Measurements from ENCODE around the gene RPL7A.
"Not testable (repeated sequence)": the region's sequence is repeated elsewhere in the genome, so short reads cannot be mapped to it uniquely, and the experiment has no call there.

RPL7A gene

DNA sequence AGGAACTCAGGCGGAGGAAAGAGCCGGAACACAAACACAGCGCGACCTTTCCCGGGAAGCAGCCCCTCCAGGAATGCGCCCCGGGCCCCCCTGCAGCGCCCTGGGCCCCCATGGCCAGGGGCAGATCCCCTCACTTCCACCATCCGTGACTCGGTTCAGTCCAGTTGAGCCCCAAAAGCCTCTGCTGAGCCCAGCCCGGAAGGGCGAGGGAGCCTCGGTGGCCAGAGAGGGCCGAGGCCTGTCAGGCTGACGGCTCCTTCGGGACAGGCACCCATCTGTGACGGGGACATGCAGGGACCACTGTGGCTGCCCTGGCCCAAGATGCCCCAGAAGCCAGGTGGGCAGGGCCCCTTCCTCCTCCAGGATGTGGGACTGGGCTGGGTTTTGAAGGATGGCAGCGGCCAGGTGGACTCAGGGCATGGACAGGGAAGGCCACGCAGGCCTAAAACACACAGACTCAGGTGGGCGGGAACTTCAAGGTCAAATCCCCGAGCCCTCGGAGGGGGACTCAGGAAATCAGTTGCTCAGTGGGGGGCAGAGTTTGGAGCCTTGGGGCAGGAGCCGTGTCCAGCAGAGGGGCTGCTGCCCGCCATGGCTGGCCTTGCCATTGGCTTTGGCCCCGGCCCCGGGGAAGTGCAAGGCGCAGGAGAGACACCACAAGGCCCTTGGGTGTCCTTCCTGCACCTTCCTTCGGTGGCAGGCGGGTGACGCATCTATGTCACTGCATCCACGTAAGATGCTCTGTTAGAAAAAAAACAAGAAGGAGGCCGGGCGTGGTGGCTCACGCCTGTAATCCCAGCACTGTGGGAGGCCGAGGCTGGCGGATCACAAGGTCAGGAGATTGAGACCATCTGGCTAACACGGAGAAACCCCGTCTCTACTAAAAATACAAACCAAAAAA, 43.3 kb upstream of the RPL7A start:
- POLR2A ChIA-PET (ENCODE audit: low non-redundant PET), result no interaction called here
- DNase-seq (ENCODE audit: low spot score), result no peak
- TF ChIP-seq, protein P1, sequence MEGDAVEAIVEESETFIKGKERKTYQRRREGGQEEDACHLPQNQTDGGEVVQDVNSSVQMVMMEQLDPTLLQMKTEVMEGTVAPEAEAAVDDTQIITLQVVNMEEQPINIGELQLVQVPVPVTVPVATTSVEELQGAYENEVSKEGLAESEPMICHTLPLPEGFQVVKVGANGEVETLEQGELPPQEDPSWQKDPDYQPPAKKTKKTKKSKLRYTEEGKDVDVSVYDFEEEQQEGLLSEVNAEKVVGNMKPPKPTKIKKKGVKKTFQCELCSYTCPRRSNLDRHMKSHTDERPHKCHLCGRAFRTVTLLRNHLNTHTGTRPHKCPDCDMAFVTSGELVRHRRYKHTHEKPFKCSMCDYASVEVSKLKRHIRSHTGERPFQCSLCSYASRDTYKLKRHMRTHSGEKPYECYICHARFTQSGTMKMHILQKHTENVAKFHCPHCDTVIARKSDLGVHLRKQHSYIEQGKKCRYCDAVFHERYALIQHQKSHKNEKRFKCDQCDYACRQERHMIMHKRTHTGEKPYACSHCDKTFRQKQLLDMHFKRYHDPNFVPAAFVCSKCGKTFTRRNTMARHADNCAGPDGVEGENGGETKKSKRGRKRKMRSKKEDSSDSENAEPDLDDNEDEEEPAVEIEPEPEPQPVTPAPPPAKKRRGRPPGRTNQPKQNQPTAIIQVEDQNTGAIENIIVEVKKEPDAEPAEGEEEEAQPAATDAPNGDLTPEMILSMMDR (conservative IDR thresholded peaks at IDR 0.05; ENCODE audit: low read depth), result no peak
- no peak overlapping the region for H3K27ac ChIP-seq
- CTCF ChIA-PET, result interaction anchor here (1.4 kb wide), 1 partner anchor 118 kb away, joined by 3 read pairs; no protein-coding TSS in a partner anchor

DNA sequence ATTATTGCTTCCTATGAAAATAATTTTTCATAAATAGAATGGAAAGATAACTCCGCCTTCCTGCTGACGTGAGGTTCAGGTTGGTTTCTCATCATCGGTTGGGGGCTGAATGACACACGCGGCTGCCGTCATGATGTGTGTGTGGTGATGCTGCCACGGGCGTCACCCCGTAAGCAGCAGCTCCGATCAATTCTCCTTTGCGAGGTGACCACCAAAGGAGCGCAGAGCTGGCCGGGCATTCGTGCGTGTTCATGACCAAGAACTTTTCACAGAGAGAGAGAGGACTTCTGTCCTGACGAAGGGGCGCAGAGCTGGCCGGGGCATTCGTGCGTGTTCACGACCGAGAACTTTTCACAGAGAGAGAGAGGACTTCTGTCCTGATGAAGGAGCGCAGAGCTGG, 42.3 kb upstream of the RPL7A start:
- no peak overlapping the region for H3K27ac ChIP-seq
- CTCF ChIA-PET, result interaction anchor here (0.7 to 1.4 kb wide), 3 partner anchors 11 to 120 kb away, joined by 3 read pairs; no protein-coding TSS in a partner anchor
- TF ChIP-seq, protein P1 (conservative IDR thresholded peaks at IDR 0.05; ENCODE audit: low read depth), result no peak
- POLR2A ChIA-PET (ENCODE audit: low non-redundant PET), result no interaction called here
- DNase-seq (ENCODE audit: low spot score), result no peak

DNA sequence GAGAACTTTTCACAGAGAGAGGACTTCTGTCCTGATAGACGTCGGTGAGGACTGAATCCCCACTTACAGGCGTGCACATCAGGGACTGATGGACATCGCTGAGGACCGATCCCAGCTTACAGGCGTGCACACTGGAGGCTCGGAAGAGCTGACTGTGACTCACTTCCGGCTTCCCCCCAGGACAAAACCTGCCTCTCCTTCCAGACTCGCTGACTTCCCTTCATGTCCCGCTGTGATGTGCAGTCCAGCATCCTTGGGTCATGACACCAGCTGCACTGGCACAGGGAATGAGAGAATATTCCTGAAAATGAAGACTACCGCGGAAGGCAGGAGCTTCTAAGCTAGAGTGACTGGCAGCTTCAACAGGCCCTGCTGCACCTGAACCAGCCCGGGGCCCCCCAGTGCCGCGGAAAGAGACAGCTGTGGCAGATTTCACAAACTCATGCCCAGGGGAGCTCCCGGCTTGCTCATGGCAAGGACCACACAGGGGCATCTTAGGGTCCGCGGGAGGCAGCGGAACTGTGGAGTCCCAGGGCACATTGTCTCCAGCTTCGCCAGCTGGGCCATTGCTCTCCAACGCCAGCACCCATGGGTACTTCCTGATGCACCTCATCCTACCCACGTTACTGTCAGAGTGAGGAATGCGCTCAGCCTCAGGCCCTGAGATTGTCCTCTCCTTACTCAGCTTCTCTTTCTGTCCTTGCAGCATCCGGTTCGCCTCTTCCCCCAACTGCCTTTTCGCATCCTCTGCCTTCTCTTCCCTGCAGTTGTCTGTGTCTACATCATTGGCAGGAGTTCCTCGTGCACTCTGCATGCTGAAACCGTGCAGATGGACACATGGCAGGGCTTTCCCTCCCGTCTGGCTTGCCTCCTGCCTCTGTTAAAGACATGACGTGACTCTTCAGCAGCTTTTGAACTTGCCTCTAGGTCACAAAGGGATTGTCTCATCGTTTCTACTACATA, 41.5 kb upstream of the RPL7A start:
- no peak for DNase-seq (ENCODE audit: low spot score)
- no peak overlapping the region for H3K27ac ChIP-seq
- TF ChIP-seq, protein P1 (conservative IDR thresholded peaks at IDR 0.05; ENCODE audit: low read depth), result no peak
- POLR2A ChIA-PET (ENCODE audit: low non-redundant PET), result no interaction called here
- CTCF ChIA-PET, result interaction anchor here (0.6 to 1.4 kb wide), 5 partner anchors 10 to 161 kb away, joined by 3 read pairs; no protein-coding TSS in a partner anchor

DNA sequence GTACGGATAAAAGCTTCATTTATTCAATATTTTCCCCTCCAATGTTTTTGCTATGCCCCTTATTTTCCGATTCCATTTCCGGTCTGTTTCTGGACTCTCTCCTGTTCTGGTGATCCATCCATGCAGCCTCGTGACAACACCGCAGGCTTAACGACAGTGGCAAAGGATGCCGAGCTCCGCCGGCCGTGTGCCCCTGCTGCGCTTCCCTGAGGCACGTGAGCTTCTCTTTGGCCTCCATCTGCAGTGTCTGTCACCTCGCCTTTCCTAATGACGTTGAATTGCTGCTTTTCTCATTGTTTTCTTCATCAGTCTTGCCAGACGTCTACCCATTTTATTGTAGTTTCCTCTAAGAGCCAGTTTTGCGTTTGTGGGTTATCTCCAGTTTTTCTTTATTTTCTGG, 40.7 kb upstream of the RPL7A start:
- POLR2A ChIA-PET (ENCODE audit: low non-redundant PET), result no interaction called here
- no peak for DNase-seq (ENCODE audit: low spot score)
- CTCF ChIA-PET, result interaction anchor here (0.6 to 0.7 kb wide), 2 partner anchors 119 to 162 kb away, joined by 3 read pairs; no protein-coding TSS in a partner anchor
- TF ChIP-seq, protein P1 (conservative IDR thresholded peaks at IDR 0.05; ENCODE audit: low read depth), result no peak
- no peak overlapping the region for H3K27ac ChIP-seq

DNA sequence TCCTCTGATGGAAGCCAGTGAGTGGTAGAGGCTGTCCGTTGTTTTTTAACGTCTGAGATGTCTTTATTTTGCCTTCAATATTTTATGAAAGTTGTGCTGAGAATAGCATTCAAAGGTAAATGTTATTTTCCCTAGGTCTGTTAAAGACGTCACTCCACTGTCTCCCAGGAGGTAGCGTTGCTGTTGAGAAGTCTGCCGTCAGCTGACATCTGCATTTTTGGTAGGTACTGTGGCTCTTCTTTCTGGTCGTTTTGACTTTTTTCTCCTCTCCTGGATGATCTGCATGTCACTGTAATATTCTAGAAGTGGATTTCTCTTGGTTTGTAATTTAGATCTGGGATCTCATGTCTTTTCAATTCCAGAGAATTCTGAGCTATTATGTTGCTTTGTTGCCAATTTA, 38.4 kb upstream of the RPL7A start:
- POLR2A ChIA-PET (ENCODE audit: low non-redundant PET), result no interaction called here
- TF ChIP-seq, protein P1 (conservative IDR thresholded peaks at IDR 0.05; ENCODE audit: low read depth), result no peak
- CTCF ChIA-PET, result interaction anchor here (0.7 kb wide), 1 partner anchor 146 kb away, joined by 3 read pairs; no protein-coding TSS in a partner anchor
- no peak for DNase-seq (ENCODE audit: low spot score)
- H3K27ac ChIP-seq, result no peak overlapping the region

DNA sequence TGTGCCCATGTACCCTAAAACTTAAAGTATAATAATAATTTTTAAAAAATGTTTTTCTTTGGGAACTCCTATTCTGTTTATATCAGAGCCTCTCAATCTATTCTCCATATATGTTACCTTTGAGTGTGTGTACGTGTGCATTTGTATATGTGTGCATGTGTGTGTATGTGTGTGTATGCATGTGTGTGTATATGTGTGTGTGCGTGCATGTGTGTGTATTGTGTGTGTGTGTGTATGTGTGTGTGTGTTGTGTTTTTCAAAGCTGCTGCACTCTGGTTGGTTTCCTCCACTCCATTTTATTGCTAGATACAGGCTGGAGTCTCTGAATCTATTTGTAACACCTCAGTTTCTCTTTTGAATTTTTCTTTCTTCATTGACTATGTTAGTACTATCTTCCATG, 32.0 kb upstream of the RPL7A start:
- H3K27ac ChIP-seq, result no peak overlapping the region
- TF ChIP-seq, protein P1 (conservative IDR thresholded peaks at IDR 0.05; ENCODE audit: low read depth), result no peak
- ChIA-PET CTCF (no interaction called here), POLR2A (ENCODE audit: low non-redundant PET) (no interaction called here)
- no peak for DNase-seq (ENCODE audit: low spot score)

DNA sequence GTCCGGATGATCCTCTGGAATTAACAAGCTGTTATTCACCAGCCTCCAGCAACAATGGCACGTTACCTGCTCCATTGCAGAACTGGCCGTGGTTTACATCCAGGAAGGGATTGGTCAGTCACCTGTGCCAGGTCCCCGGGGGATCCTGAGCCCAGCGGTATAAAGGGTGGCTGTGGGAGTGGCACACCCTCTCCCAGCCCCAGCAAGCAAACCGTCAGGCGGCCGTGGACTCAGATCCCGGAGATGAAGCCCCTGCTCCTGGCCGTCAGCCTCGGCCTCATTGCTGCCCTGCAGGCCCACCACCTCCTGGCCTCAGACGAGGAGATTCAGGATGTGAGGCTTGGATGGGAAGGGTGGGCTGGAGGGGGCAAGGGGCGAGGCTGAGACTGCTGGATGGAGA, 30.5 kb upstream of the RPL7A start:
- CTCF ChIA-PET; DNase-seq (ENCODE audit: low spot score); H3K27ac ChIP-seq; POLR2A ChIA-PET (ENCODE audit: low non-redundant PET): not testable (repeated sequence)
